HepG2 (cell line): ENCODE measurements around the gene POU5F2. TPM values are rescaled to one million over a fixed set of nuclear protein-coding genes. Genes with fewer than 3 reads are reported as not detected.

Source experiments
- ATAC-seq: fragments of 200-7000 bp; cut with Tn5 transposase; 3 replicates; pipeline ENCODE4 v1.9.1; 2020; ENCODE audit warnings: mild to moderate bottlenecking, moderate library complexity
- BruUV-seq: library from RNA; stranded (reverse); fragments of 400-500 nt; replicated peaks from 2 replicates; lab custom pipeline; 2021; lab: Mats Ljungman, UMichigan
- CTCF ChIA-PET: fragments of 300-600 bp; formaldehyde crosslinking; extraction: SDS; loops from one replicate; lab custom pipeline; 2021; ENCODE audit warnings: low total read pairs, inconsistent platforms, low intra/inter-chr PET ratio; lab: Yijun Ruan, JAX
- POLR2A ChIA-PET: fragments of 350-600 bp; sonication (Branson Sonifier 250); formaldehyde crosslinking; loops from one replicate; lab custom pipeline; 2020; ENCODE audit warnings: antibody characterized with exemption, inconsistent platforms; lab: Yijun Ruan, JAX
- DNase-seq: peaks from one replicate; pipeline ENCODE4 v3.0.0-alpha.2; 2015; ENCODE audit warnings: low spot score
- FAIRE-seq: peaks from 3 replicates; lab custom pipeline; 2011; peaks lifted over from hg19 to GRCh38; lab: Jason Lieb, UNC
- H2AFZ ChIP-seq: one replicate; pipeline ENCODE4 v1.6.1; 2011; ENCODE audit warnings: low read length, inconsistent platforms
- H3K27ac ChIP-seq: fragments of 300-600 bp; 3 replicates; pipeline ENCODE4 v1.8.0; 2011; ENCODE audit warnings: mixed run types, mild to moderate bottlenecking, mixed read lengths, low read length, inconsistent platforms; ENCODE audit not compliant: insufficient read depth; ENCODE audit errors: extremely low read length
- H3K27me3 ChIP-seq, 2 experiments: fragments of 200-600 bp in 1 of 2; 2 replicates in 1 of 2; 3 replicates in 1 of 2; pipeline versions ENCODE4 v1.6.0 to v1.8.0; 2011; ENCODE audit warnings: low read length in 2 of 2, mild to moderate bottlenecking in 2 of 2, moderate library complexity in 2 of 2, inconsistent platforms in 1 of 2; ENCODE audit not compliant: insufficient read depth in 2 of 2, control insufficient read depth in 1 of 2
- H3K36me3 ChIP-seq, 2 experiments: fragments of 200-600 bp in 1 of 2; replicated peaks in 1 of 2; 2 replicates in 1 of 2; 3 replicates in 1 of 2; pipeline versions ENCODE4 v1.5.1 to v1.8.0; 2011; ENCODE audit warnings: low read length in 2 of 2, inconsistent platforms in 1 of 2; ENCODE audit not compliant: insufficient read depth in 2 of 2, control insufficient read depth in 1 of 2
- H3K4me1 ChIP-seq: 2 replicates; pipeline ENCODE4 v1.5.1; 2012; ENCODE audit warnings: low read length, inconsistent platforms; ENCODE audit not compliant: insufficient read depth
- H3K4me2 ChIP-seq: 2 replicates; pipeline ENCODE4 v1.6.0; 2011; ENCODE audit warnings: low read depth, low read length, inconsistent platforms
- H3K4me3 ChIP-seq, 3 experiments: fragments of 200-600 bp in 1 of 3; sonication (generic), shearing (Covaris generic) in 1 of 3; replicated peaks in 1 of 3; 2 replicates each; pipeline ENCODE4 v1.5.1; 2011 to 2016; ENCODE audit warnings: low read length in 3 of 3, inconsistent platforms in 2 of 3, low read depth in 2 of 3, mild to moderate bottlenecking in 2 of 3, control low read depth in 1 of 3, mixed read lengths in 1 of 3; ENCODE audit not compliant: insufficient read depth in 1 of 3
- H3K79me2 ChIP-seq: one replicate; pipeline ENCODE4 v1.6.1; 2011; ENCODE audit warnings: low read length, inconsistent platforms; ENCODE audit not compliant: insufficient read depth
- H3K9ac ChIP-seq: 2 replicates; pipeline ENCODE4 v1.6.0; 2011; ENCODE audit warnings: mild to moderate bottlenecking, low read depth, low read length, inconsistent platforms; ENCODE audit not compliant: insufficient read depth
- H3K9me3 ChIP-seq: 2 replicates; pipeline ENCODE4 v1.5.1; 2012; ENCODE audit warnings: mild to moderate bottlenecking, low read length
- H4K20me1 ChIP-seq: 2 replicates; pipeline ENCODE4 v1.6.0; 2011; ENCODE audit warnings: inconsistent platforms, mild to moderate bottlenecking, low read length, moderate library complexity; ENCODE audit not compliant: insufficient read depth
- BCL6 ChIP-seq: IDR thresholded peaks from 2 replicates; pipeline ENCODE4 v1.6.1; 2016; ENCODE audit warnings: missing genetic modification reagents, missing compliant biosample characterization
- CCAR2 ChIP-seq: fragments of 200-400 bp; formaldehyde crosslinking; optimal IDR thresholded peaks from 2 replicates; pipeline ENCODE3; 2018; ENCODE audit warnings: low read depth, mild to moderate bottlenecking, low read length, moderate library complexity
- CREB1 ChIP-seq, 2 experiments: fragments of 450-650 bp in 1 of 2; IDR thresholded peaks; 2 replicates each; pipeline ENCODE4 v1.6.1; 2016 to 2017; ENCODE audit warnings: control low read depth in 1 of 2, mild to moderate bottlenecking in 1 of 2, missing compliant biosample characterization in 1 of 2, missing genetic modification characterization in 1 of 2
- JUNB ChIP-seq: sonication (generic); formaldehyde crosslinking; IDR thresholded peaks from 2 replicates; pipeline ENCODE4 v1.8.0; 2022; ENCODE audit warnings: missing genetic modification reagents, mild to moderate bottlenecking, borderline replicate concordance
- RORA ChIP-seq: sonication (generic); formaldehyde crosslinking; IDR thresholded peaks from 2 replicates; pipeline ENCODE4 v1.5.0; 2020; ENCODE audit warnings: mild to moderate bottlenecking, missing genetic modification reagents, moderate library complexity
- TEAD3 ChIP-seq: optimal IDR thresholded peaks from 2 replicates; pipeline ENCODE3; 2016; ENCODE audit warnings: borderline replicate concordance
- ZNF333 ChIP-seq: sonication (generic); formaldehyde crosslinking; IDR thresholded peaks from 2 replicates; pipeline ENCODE4 v1.4.0; 2020; ENCODE audit warnings: mild to moderate bottlenecking, missing genetic modification reagents, borderline replicate concordance
- ZNF431 ChIP-seq: sonication (generic); formaldehyde crosslinking; IDR thresholded peaks from 2 replicates; pipeline ENCODE4 v1.9.0; 2022; ENCODE audit warnings: missing genetic modification reagents, low read depth, mild to moderate bottlenecking, borderline replicate concordance
- WGBS: methylation state at CpG from one replicate; pipeline ENCODE4 v1.1.6; 2017; ENCODE audit warnings: low lambda C conversion rate; 5-methylcytosine and 5-hydroxymethylcytosine counted together
- in situ Hi-C: cut with HindIII; loops from 2 replicates; pipeline ENCODE4 v1.10.0; 2017; ENCODE audit warnings: low pct_unique_long_range_greater_than_20kb; ENCODE audit not compliant: extremely low pct_ligation_motif_present
- intact Hi-C: fragments of 100-400 bp; cut with micrococcal nuclease; formaldehyde crosslinking; loops from one replicate; pipeline ENCODE4 v1.10.0; 2022; ENCODE audit not compliant: unreplicated experiment
- polyA plus RNA-seq, 8 experiments: library from polyadenylated mRNA; depleted of rRNA in 3 of 8; stranded (reverse) in 7 of 8; unstranded in 1 of 8; fragments of >200 nt; fragmentation: Illumina TruSeq in 4 of 8; extraction: Trizol in 4 of 8; gene quantifications; 2 replicates each; pipeline versions ENCODE4 v1.2.1 to v1.2.3, GENCODE V29; 2011 to 2016; ENCODE audit warnings: low read depth in 4 of 8, missing spikeins in 1 of 8, mixed read lengths in 1 of 8; ENCODE audit not compliant: insufficient read depth in 1 of 8
- total RNA-seq, 5 experiments: library from RNA; depleted of rRNA; stranded (reverse); fragments of >200 nt; fragmentation: Illumina TruSeq; extraction: Trizol; gene quantifications; 2 replicates each; pipeline ENCODE4 v1.2.3, GENCODE V29; 2016; ENCODE audit warnings: low read depth in 1 of 5
- TF ChIP-seq, protein P1 (sequence below): sonication (generic); formaldehyde crosslinking; IDR thresholded peaks from 2 replicates; pipeline ENCODE4 v1.4.0; 2020; ENCODE audit warnings: missing genetic modification reagents, borderline replicate concordance
- TF ChIP-seq, protein P2 (sequence below): sonication (generic); formaldehyde crosslinking; IDR thresholded peaks from 2 replicates; pipeline ENCODE4 v1.5.1; 2020; ENCODE audit warnings: missing genetic modification reagents, mild to moderate bottlenecking, borderline replicate concordance
- TF ChIP-seq, protein P3 (sequence below), 2 experiments: sonication (generic) in 1 of 2; formaldehyde crosslinking in 1 of 2; IDR thresholded peaks; 2 replicates each; pipeline versions ENCODE4 v1.4.0 to v1.6.1; 2018 to 2020; ENCODE audit warnings: missing genetic modification reagents in 2 of 2, borderline replicate concordance in 1 of 2, low read depth in 1 of 2, mild to moderate bottlenecking in 1 of 2, missing biosample characterization in 1 of 2

POU5F2 gene
- total and polyA plus RNA-seq, 2 of the 13 experiments (the other 11 are each of a cell fraction or from before 2014, with no cell fraction given) = 0.13 to 0.38 TPM

DNA sequence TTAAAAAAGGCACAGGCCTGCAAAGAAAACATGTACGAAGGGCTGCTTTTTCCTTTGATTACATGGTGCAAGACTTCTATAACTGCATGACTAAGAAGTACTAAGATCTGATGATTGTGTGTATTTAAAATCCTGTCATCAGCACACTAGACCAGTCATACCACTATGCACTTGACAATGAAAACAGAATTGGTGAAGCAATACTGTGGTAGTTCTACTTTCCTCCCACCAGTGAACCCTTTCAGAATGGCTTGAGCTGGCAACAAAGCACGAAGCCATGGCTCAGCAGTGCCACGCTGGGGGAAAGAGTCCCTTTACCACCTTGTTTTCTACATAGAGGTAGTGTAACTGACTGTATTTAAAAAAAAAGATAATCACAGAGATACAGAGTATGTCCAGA lies 49.0 kb upstream of the POU5F2 start:
- no TSS peak for BruUV-seq

More for the DNA sequence above, 49.0 kb upstream of the POU5F2 start:
- H3K27me3 ChIP-seq = no peaks in the 10 kb centered on the region
- peaks cover 28% of the 10 kb centered on the region for H3K4me1 ChIP-seq
- no peak for ATAC-seq
- DNase-seq = no peak
- no peak overlapping the region for H3K9ac ChIP-seq
- no peaks in the 10 kb centered on the region for H3K9me3 ChIP-seq
- H4K20me1 ChIP-seq = no peaks in the 10 kb centered on the region
- no peak for FAIRE-seq
- H3K36me3 ChIP-seq = no peaks in the 10 kb centered on the region
- TF ChIP-seq JUNB = no peak
- TF ChIP-seq, protein P1, sequence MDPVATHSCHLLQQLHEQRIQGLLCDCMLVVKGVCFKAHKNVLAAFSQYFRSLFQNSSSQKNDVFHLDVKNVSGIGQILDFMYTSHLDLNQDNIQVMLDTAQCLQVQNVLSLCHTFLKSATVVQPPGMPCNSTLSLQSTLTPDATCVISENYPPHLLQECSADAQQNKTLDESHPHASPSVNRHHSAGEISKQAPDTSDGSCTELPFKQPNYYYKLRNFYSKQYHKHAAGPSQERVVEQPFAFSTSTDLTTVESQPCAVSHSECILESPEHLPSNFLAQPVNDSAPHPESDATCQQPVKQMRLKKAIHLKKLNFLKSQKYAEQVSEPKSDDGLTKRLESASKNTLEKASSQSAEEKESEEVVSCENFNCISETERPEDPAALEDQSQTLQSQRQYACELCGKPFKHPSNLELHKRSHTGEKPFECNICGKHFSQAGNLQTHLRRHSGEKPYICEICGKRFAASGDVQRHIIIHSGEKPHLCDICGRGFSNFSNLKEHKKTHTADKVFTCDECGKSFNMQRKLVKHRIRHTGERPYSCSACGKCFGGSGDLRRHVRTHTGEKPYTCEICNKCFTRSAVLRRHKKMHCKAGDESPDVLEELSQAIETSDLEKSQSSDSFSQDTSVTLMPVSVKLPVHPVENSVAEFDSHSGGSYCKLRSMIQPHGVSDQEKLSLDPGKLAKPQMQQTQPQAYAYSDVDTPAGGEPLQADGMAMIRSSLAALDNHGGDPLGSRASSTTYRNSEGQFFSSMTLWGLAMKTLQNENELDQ = no peak
- no peak for TF ChIP-seq ZNF333 (CRISPR knock-in tag)
- no peak for TF ChIP-seq ZNF431
- TF ChIP-seq RORA (CRISPR knock-in tag) = no peak
- no peak for TF ChIP-seq BCL6 (CRISPR knock-in tag)
- TF ChIP-seq CCAR2 = no peak
- TF ChIP-seq, protein P2, sequence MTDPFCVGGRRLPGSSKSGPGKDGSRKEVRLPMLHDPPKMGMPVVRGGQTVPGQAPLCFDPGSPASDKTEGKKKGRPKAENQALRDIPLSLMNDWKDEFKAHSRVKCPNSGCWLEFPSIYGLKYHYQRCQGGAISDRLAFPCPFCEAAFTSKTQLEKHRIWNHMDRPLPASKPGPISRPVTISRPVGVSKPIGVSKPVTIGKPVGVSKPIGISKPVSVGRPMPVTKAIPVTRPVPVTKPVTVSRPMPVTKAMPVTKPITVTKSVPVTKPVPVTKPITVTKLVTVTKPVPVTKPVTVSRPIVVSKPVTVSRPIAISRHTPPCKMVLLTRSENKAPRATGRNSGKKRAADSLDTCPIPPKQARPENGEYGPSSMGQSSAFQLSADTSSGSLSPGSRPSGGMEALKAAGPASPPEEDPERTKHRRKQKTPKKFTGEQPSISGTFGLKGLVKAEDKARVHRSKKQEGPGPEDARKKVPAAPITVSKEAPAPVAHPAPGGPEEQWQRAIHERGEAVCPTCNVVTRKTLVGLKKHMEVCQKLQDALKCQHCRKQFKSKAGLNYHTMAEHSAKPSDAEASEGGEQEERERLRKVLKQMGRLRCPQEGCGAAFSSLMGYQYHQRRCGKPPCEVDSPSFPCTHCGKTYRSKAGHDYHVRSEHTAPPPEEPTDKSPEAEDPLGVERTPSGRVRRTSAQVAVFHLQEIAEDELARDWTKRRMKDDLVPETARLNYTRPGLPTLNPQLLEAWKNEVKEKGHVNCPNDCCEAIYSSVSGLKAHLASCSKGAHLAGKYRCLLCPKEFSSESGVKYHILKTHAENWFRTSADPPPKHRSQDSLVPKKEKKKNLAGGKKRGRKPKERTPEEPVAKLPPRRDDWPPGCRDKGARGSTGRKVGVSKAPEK (CRISPR knock-in tag) = no peak
- TF ChIP-seq, protein P3, sequence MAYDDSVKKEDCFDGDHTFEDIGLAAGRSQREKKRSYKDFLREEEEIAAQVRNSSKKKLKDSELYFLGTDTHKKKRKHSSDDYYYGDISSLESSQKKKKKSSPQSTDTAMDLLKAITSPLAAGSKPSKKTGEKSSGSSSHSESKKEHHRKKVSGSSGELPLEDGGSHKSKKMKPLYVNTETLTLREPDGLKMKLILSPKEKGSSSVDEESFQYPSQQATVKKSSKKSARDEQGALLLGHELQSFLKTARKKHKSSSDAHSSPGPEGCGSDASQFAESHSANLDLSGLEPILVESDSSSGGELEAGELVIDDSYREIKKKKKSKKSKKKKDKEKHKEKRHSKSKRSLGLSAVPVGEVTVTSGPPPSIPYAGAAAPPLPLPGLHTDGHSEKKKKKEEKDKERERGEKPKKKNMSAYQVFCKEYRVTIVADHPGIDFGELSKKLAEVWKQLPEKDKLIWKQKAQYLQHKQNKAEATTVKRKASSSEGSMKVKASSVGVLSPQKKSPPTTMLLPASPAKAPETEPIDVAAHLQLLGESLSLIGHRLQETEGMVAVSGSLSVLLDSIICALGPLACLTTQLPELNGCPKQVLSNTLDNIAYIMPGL (CRISPR knock-in tag; IDR thresholded peaks at IDR 0.05; ENCODE audit: borderline replicate concordance in 1 of 2, low read depth in 1 of 2) = no peak
- no peak for TF ChIP-seq CREB1 (IDR thresholded peaks at IDR 0.05)
- no peak for TF ChIP-seq CREB1 (CRISPR knock-in tag; IDR thresholded peaks at IDR 0.05)
- no peak for TF ChIP-seq TEAD3 (CRISPR knock-in tag)
- no peak overlapping the region for H3K4me3 ChIP-seq
- no peak overlapping the region for H3K27ac ChIP-seq
- in situ Hi-C loops = loop anchor here (5.0 to 25.0 kb wide), 2 partner anchors 208 to 928 kb away; partner anchors contain the start of genes NR2F1 and NR2F1-AS1
- POLR2A ChIA-PET = no interaction called here
- CTCF ChIA-PET = no interaction called here
- WGBS = 93% methylated on average over 3 of the region's 3 CpGs
- no peak overlapping the region for H3K4me2 ChIP-seq
- H2AFZ ChIP-seq = no peak overlapping the region
- no peaks in the 10 kb centered on the region for H3K79me2 ChIP-seq
- intact Hi-C loops = no loop called here
